HG03103 (cell line): Measurements from ENCODE around the gene LPCAT3.
"Not testable (repeated sequence)": the region's sequence is repeated elsewhere in the genome, so short reads cannot be mapped to it uniquely, and the experiment has no call there.

ENCODE experiments used
- ATAC-seq: cut with Tn5 transposase; IDR thresholded peaks from one replicate; pipeline ENCODE4 v1.9.1; 2021; ENCODE audit warnings: low read depth; ENCODE audit not compliant: unreplicated experiment

LPCAT3 gene

GRCh38 chr12:7039403-7039802 lies 21.1 kb upstream of the LPCAT3 start:
- ATAC-seq, result no peak

- no peak for ATAC-seq
These were observed 20.3 kb upstream of the LPCAT3 start for GRCh38 chr12:7038591-7038990.

- ATAC-seq, result not testable (repeated sequence)
These were observed 19.1 kb upstream of the LPCAT3 start for GRCh38 chr12:7037411-7037810.

GRCh38 chr12:7035463-7035862 lies 17.2 kb upstream of the LPCAT3 start:
- no peak for ATAC-seq

GRCh38 chr12:7034464-7034863 lies 16.2 kb upstream of the LPCAT3 start:
- no peak for ATAC-seq

GRCh38 chr12:7032990-7033389 lies 14.7 kb upstream of the LPCAT3 start:
- ATAC-seq, result no peak

- ATAC-seq, result no peak
These were observed 13.0 kb upstream of the LPCAT3 start for GRCh38 chr12:7031306-7031705.

GRCh38 chr12:7026854-7027253 lies 8.6 kb upstream of the LPCAT3 start:
- ATAC-seq, result no peak

GRCh38 chr12:7023114-7023513 lies 4.8 kb upstream of the LPCAT3 start:
- no peak for ATAC-seq

GRCh38 chr12:7021956-7022355 lies 3.7 kb upstream of the LPCAT3 start:
- no peak for ATAC-seq

GRCh38 chr12:7019043-7019569 lies 830 bp upstream of the LPCAT3 start:
- no peak for ATAC-seq

- peak; percentile 12 for ATAC-seq
These were observed 366 bp downstream of the LPCAT3 start for GRCh38 chr12:7017870-7018349.

- ATAC-seq, result no peak
These were observed 1.2 kb downstream of the LPCAT3 start for GRCh38 chr12:7016958-7017571.

- no peak for ATAC-seq
These were observed 2.5 kb downstream of the LPCAT3 start for GRCh38 chr12:7015555-7016370.

- ATAC-seq, result no peak
These were observed 5.2 kb downstream of the LPCAT3 start for GRCh38 chr12:7013101-7013500.

GRCh38 chr12:7012024-7012607 lies 6.2 kb downstream of the LPCAT3 start:
- no peak for ATAC-seq

GRCh38 chr12:7011398-7011797 lies 6.9 kb downstream of the LPCAT3 start:
- not testable (repeated sequence) for ATAC-seq

- ATAC-seq, result no peak
These were observed 8.8 kb downstream of the LPCAT3 start for GRCh38 chr12:7009512-7009911.

- ATAC-seq, result no peak
These were observed 9.4 kb downstream of the LPCAT3 start for GRCh38 chr12:7008864-7009263.

GRCh38 chr12:7006639-7007038 lies 11.6 kb downstream of the LPCAT3 start:
- no peak for ATAC-seq

- no peak for ATAC-seq
These were observed 13.0 kb downstream of the LPCAT3 start for GRCh38 chr12:7005311-7005710.
